HG02678 (cell line): ENCODE results near the gene PLSCR4.

Experiments used
- ATAC-seq: cut with Tn5 transposase; IDR thresholded peaks from one replicate; pipeline ENCODE4 v1.9.1; 2021; ENCODE audit warnings: mild to moderate bottlenecking, moderate library complexity; ENCODE audit not compliant: unreplicated experiment

Gene PLSCR4

DNA sequence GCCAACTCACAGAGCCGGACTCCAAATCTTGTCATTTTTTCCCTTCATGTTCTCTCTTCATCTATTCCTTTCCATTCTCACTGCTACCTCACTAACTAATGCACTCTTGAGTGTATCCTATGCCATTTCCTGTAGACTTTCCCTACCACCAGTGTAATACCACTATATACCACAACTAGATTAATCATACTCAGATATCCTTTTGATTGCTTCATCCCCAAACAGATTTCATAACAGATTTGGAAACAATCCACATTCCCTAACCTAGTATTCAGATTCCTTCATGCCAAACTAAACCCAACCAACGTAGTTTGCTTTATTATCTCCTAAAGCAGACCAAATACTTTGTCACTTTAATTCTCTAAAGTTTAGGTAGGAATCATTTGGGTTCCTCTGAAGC, 87.3 kb downstream of the PLSCR4 start:
- ATAC-seq = no peak

DNA sequence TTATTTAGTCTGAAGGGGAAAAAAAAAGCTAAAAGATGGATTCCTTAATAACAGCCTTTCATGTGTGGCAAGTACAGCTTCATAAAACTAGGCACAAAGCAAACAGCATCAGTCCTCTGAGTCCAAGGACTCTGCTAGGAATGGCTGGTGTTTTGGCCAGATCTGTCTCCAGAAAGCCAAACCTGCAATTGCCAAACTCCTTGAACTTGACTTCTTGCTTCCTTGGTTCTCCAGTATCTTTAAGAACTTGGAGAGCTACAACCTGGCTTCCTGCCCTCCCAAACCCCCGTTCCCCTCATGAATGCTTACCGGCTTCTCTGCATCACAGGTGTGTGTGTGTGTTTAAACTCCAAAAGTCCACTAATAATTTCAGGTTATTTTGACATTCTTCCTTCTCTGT, 88.3 kb downstream of the PLSCR4 start:
- no peak for ATAC-seq

DNA sequence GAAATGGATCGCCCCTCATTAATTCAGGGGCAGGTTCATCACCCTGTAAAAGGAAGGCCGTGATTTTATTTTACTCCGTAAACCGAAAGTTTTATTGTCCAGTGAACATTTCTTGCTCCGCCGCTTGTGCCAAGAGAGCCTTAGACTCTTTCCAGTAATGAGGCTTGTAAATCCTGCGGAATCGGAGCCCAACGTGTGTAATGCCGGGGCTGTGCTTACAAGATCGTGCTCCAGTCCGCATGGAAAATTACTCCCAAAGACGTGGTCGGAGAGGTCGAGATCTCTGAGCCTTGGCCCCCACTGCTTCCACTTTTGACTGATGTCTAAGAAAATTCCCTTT, 89.3 kb downstream of the PLSCR4 start:
- ATAC-seq = no peak

DNA sequence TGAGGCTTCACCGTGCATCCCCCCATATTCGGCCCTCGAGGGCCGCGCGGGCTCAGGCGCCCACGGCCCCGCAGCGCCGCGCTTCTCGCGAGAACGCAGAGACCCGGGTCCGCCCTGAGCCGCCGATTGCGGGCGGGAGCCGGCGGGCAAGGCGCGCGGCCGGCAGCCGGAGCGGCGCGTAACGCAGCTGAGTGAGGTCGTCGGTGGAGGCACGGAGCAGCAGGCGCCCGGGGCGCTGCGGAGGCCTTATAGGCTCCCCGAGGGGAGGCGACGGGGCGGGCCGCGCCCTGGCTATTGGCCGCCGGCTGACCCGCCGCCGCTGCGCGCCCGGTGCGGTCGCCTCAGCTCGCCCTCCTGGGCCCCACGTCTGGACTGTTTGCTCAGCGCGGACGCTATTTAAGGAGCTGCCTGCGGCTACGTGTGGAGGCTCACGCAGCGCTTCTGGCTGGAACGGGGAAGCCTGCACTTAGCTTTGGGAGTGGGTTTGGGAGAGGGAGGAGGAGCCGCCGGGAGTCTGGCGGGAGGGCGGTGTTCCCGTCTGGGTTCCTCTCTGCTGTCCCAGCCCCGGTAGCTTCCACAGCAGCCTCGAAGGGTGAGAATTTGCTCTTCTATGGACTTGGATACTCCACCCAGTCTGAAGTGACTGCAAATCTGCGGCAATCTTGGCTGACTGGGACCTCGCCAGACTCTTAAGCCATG, 89.8 kb downstream of the PLSCR4 start, which contains the start of gene PLOD2:
Gene PLOD2, minus strand, starts transcription at position 221 of the 699 bp plus-strand sequence. Its CDS starts 195 bp downstream, at position 26.
- peak; percentile 53 for ATAC-seq

DNA sequence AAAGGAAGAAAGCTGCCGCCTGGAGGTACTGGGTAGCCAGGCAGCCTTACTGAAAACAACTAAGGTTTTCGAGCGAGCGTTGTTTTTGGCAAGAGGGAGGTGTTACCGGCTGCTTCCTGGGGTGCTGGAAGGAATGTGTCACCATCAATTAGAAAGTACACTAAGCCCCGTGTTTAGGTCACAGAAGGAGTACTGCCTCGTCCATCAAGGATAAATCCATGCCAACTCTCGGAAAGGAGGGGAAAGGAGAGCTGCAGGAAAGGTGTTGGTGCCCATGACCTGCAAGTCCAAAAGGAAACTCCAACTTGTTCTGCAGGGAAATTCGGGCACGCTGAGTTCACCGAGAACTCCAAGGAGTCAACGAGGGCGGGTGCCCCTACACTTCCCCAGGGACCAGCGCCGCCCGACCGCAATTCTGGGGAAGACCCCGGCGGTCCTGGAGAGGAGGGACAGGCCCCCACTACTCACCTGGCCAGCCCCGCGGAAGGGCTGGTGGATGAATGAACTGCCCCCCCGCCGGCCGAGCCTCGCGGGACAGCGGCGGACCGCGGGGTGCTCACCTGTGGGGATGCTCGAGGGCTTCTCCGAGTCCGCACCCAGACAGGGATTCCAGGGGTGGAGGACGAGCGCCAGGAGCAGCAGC, 90.5 kb downstream of the PLSCR4 start:
- ATAC-seq = peak; percentile 15

DNA sequence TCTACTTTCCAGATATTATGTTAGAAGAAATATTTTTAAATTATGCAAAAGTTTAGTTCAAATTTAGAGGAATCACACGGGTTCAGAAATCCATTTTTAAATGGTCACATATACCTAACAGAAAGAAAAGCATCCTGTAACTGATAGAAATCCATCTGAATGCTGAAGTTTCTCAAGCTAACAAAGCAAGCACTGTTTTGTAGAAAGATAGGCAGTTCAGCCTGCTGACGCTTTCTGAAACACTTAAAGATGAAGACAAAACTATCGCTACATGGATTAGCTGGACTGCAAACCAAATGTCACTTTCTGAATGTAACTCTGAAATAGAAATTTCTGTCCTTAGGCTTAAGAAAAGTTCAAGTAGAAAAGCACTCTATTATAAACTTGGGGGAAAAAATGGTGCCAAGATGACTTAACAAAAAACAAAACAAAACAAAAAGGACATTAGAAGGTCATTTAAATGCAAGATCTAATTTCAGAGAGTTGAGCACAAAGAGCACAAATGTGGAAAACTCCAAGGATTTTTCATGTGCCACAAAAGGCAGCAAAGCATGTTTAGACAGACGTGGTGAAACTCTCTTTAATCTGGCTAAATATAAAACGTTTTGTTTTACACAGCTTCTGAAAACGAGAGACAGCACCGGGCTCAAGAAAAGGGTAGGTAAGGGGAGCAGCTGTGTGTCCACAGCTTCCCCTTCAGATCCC, 91.1 kb downstream of the PLSCR4 start:
- ATAC-seq = no peak

DNA sequence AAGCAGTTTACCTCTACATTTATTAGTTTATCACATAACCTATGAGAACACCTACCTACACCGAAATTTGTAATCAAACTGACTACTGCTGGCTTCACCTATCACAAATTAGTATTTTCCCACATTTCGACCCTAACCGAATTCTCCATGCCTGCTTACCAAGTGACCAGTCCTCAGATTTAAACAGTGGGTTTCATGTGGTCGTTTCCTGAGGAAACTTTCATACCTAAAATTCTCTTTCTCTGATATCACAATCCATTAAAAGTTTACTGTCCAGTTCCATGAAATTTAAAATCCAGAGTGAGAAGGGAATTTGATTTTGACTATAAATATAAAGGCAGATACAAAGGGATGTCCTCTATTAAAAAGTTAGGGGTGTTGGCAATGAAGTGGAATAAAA, 91.9 kb downstream of the PLSCR4 start:
- ATAC-seq = no peak

DNA sequence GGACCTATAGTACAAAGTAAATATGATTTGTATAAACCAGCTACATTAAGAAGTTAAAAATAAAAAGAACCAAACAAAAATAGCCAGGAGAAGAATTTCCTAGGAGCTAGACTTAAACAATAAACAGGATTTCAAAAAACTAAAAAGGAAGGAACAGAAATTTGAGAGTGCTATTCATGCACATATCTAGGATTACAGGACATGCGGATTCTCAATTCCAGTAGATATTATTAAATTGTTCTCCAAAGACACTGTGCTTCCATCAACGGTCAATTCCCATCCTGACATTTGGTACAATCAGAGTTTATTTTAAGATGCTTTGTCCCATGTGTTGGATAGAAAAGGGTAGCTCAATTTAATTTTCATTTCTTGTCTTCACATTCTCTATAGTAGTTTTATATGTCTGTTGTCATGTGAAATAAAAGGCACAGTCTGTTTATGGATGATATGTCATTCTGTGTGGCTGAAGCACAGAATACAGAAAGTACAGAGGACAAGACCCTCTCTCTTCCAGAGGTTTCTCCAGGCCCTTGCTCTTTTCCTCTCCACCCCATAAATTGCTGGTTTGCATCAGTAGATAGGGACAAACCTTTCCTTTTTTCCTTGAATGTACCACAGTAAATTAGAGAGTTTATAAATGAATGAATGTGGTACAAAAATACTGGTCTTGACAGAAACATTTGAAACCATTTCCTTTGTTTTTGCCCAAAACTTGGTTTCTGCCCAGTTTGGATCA, 93.4 kb downstream of the PLSCR4 start:
- ATAC-seq = no peak

DNA sequence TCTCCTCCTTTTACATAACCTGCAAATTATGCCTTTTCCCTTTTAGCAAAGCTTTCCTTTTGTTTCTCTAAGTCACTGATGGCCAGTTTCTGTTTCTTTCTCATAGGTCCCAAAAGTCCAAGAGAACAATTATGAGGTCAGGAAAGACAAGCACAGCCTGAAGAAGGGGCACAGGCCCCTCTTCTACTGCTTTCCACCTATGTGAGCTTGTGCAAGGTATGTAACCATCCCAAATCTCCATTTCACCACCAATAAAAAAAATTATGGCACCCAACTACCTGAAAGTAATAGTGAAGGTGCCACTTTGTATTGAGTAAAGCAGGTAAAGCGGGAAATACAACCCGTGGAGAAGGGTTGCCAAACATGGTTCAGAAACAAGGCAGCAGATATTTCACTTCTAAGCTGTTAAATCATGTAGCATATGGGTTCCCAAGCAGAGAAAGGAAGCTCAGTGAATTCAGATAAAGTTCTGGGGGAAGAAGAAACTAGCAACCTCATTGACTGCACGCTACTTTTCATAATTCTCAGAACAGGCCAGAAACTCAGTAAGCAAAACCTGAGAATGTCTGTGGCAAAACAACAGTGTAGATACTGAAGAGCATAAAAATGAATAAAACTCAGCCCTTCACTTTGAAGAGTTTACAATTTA, 94.1 kb downstream of the PLSCR4 start:
- no peak for ATAC-seq

DNA sequence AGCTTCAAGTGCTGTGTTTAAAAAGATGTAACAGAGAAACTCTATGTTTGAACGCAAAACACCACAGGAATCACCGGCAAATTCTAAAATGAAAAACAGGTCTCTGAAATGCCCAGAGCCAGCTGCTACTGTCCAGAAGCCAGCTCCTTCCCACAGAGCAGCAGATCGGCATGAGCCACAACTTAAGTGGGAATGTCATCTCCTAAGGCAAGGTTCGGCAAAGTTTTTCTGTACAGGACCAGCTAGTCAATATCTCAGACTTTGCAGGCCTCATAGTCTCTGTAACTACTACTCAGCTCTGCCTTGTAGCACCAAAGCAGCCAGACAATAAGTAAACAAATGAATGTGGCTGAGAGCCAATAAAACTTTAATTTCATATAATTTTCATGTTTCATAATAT, 94.8 kb downstream of the PLSCR4 start:
- ATAC-seq = no peak

DNA sequence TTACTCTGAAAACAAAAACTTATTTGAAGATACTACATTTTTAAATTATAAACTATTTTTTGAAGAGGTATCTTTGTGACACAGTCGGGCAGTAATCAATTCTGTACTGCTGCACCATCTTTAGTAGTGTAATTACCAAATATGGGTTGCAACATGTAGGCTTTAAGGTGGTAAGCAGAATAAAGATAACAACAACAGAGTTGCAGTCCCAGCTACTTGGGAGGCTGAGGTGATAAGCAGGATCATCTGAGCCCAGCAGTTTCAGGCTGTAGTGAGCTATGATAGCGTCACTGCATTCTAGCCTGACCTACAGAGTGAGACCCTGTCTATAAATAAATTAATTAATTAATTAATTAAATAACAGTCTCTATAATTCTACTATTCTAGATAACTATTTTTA, 95.9 kb downstream of the PLSCR4 start:
- ATAC-seq = no peak

DNA sequence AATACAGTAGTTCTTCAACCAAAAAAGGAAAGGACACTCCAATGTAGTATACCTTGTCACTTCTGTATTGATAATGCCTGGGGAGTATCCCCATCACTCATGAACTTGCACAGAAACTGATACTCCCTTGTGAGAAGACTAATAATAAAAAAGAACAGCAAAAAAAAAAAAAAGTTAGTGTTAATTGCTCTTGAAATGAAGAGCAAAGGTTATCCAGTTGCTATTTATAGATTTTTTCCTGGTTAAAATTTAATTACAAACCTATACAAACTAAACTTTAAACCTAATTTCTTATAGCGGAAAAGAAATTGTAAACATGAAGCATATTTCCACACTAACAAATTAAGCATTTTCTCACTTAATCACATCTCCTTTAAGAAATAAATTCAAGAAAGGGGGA, 96.6 kb downstream of the PLSCR4 start:
- no peak for ATAC-seq

DNA sequence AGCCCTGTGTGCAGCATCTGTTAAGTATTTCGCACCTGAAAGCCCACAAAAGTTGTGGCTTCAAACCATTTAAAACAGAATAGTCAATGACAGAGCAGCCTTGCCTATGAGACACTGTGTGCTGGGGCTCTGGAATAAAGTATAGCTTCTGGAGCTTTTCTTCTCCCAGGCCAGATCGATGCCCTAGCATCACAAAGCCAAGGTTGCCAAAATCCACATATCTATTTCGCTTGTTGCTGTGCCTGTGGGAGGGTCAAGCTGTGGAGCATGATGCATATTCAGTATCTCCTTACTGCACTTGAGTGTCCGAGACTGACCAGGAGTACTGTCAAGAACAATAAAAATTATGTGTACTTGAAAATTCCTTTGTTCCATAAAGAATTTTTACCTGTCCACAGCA, 97.5 kb downstream of the PLSCR4 start:
- no peak for ATAC-seq

DNA sequence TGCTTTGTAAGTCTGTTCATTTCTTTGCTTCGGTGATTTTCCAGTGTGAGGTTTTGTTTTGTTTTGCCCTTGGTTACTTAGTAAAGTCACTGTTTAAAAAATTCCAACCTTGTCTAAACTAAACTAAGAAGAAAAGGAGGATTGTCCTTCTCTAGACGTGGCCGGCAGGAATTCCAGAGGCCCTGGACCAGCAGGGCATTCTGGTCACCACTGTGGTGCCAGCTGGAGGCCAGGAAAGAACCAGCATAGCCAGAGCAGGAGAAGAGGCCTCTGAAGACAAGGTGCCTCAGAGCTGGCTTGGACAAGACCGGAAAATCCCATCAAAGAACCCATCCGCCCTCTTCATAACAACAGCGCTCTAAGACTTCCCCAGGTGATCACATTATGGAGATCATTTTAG, 98.1 kb downstream of the PLSCR4 start:
- no peak for ATAC-seq

DNA sequence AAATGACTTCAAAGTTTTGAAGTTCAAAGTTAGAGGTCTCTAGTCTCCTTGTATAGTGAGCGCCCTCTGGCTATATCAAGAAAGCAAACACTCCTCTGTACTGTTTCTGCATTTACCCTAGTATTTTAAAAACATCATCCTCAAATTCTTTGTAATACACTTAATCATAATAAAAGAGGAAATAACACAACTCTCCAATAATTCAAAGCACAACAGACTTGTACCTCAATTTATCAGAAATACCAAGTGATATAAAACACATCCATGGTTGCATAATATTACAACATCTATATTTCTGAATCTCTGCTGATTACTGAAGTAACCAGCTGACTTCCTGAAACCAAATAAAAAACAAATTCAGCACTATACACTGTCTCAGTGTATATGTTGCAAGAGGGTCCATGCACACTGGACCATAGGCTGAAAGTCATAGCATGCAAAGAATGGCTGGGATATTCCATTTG, 102.4 kb downstream of the PLSCR4 start:
- ATAC-seq = no peak

DNA sequence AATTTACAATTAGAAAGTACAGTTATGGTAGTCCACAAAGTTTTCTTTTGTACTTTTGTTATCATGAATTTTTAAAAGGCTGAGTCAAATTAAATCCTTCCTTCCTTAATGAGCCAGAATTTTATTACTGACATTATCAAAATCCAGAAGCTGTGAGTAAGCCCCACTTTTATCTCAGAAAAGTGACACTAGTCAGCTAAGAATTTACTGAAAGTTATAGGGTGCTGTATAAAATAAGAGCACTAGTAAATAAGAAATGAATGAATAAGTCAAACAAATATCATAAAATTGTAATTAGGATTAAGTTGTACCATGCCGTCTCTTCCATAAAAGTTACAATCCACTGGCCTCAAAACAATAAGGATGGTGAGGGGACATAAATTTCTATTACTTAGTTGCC, 105.3 kb downstream of the PLSCR4 start:
- ATAC-seq = no peak

DNA sequence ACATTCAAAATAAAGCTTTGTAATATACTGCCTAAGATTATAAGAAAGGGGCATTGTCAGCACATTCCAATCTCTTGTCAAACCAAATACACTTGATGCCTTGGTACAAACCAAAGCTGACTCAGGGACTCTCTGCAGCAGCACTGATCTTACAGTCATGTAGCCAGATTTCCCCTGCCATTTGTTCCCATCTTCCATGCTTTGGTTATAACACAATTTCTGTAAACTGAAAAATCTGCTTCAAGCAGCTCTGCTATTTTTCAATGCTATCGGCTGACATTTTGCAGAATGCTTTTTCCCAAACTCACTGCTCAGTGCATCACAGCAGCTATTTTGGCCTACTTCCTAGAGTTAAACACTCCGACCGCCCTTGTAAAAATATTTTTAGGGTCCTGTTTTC, 108.1 kb downstream of the PLSCR4 start:
- ATAC-seq = no peak
